GM12873 (cell line): ENCODE results near the gene TMEM185B.

ENCODE experiments used
- CTCF ChIP-seq: IDR thresholded peaks from 2 replicates; pipeline ENCODE4 v1.5.1; 2012; ENCODE audit warnings: low read depth, mild to moderate bottlenecking, moderate library complexity, low read length, control low read depth; ENCODE audit not compliant: insufficient read depth; ENCODE audit errors: missing control alignments

The TMEM185B gene

GRCh38 chr2:120228503-120228902, 5.3 kb upstream of the TMEM185B start:
- TF ChIP-seq CTCF = no peak

- TF ChIP-seq CTCF = no peak
Observed at GRCh38 chr2:120227111-120227991, 4.2 kb upstream of the TMEM185B start.

GRCh38 chr2:120226316-120226715, 3.1 kb upstream of the TMEM185B start:
- no peak for TF ChIP-seq CTCF

GRCh38 chr2:120225549-120226065, 2.4 kb upstream of the TMEM185B start:
- no peak for TF ChIP-seq CTCF

- no peak for TF ChIP-seq CTCF
Observed at GRCh38 chr2:120224735-120225548, 1.7 kb upstream of the TMEM185B start.

GRCh38 chr2:120224256-120224655, 1.1 kb upstream of the TMEM185B start:
- TF ChIP-seq CTCF = no peak
